Neutrophil (primary cell): ENCODE data around the gene INPP4B.

ENCODE experiments used
- H3K27ac ChIP-seq: fragments of 200-600 bp; sonication (generic); 2 replicates; pipeline ENCODE4 v1.5.1; 2016; ENCODE audit warnings: mild to moderate bottlenecking, moderate library complexity
- H3K27me3 ChIP-seq: fragments of 200-600 bp; sonication (generic); 2 replicates; pipeline ENCODE4 v1.6.0; 2016; ENCODE audit warnings: mild to moderate bottlenecking
- H3K36me3 ChIP-seq: fragments of 200-600 bp; sonication (generic); 2 replicates; pipeline ENCODE4 v1.5.1; 2017
- H3K4me1 ChIP-seq, 2 experiments: fragments of 200-600 bp in 1 of 2; sonication (generic) in 1 of 2; 1 replicate in 1 of 2; 2 replicates in 1 of 2; pipeline versions ENCODE4 v1.5.1 to v1.6.1; 2013 to 2016; ENCODE audit warnings: low read depth in 1 of 2, low read length in 1 of 2, mild to moderate bottlenecking in 1 of 2, moderate library complexity in 1 of 2; ENCODE audit not compliant: control insufficient read depth in 1 of 2, insufficient read depth in 1 of 2
- H3K4me3 ChIP-seq, 2 experiments: fragments of 200-600 bp in 1 of 2; sonication (generic) in 1 of 2; 1 replicate in 1 of 2; 2 replicates in 1 of 2; pipeline ENCODE4 v1.5.1; 2013 to 2016; ENCODE audit warnings: low read depth in 1 of 2, low read length in 1 of 2, mild to moderate bottlenecking in 1 of 2, moderate library complexity in 1 of 2
- H3K9me3 ChIP-seq: fragments of 200-600 bp; sonication (generic); 2 replicates; pipeline ENCODE4 v1.5.1; 2016
- TF ChIP-seq, protein P1 (sequence below): fragments of 200-600 bp; sonication (generic); IDR thresholded peaks from 2 replicates; pipeline ENCODE4 v1.5.1; 2016; ENCODE audit warnings: antibody characterized with exemption

The INPP4B gene

DNA sequence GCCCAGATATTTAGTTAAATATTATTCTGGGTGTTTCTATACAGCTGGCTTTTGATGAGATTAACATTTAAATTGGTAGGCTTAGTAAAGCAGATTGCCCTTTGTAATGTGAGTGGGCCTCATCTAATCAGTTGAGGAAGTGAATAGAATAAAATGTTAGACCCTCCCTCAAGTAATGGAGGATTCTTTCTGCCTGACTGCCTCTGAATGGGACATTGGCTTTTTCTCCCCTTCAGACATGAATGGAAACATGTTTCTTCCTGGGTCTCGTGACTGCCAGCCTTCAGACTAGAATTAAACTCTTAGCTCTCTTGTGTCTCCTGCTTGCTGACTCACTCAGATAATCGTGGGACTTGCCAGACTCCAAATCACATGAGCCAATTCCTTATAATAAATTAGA is 266.7 kb downstream of the INPP4B start:
- Histone ChIP-seq H3K36me3 (no peaks in the 10 kb centered on the region), H3K4me3 (no peak overlapping the region), H3K27me3 (no peaks in the 10 kb centered on the region), H3K27ac (no peak overlapping the region), H3K4me1 (no peaks in the 10 kb centered on the region), H3K9me3 (no peaks in the 10 kb centered on the region)
- TF ChIP-seq, protein P1, sequence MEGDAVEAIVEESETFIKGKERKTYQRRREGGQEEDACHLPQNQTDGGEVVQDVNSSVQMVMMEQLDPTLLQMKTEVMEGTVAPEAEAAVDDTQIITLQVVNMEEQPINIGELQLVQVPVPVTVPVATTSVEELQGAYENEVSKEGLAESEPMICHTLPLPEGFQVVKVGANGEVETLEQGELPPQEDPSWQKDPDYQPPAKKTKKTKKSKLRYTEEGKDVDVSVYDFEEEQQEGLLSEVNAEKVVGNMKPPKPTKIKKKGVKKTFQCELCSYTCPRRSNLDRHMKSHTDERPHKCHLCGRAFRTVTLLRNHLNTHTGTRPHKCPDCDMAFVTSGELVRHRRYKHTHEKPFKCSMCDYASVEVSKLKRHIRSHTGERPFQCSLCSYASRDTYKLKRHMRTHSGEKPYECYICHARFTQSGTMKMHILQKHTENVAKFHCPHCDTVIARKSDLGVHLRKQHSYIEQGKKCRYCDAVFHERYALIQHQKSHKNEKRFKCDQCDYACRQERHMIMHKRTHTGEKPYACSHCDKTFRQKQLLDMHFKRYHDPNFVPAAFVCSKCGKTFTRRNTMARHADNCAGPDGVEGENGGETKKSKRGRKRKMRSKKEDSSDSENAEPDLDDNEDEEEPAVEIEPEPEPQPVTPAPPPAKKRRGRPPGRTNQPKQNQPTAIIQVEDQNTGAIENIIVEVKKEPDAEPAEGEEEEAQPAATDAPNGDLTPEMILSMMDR = no peak

DNA sequence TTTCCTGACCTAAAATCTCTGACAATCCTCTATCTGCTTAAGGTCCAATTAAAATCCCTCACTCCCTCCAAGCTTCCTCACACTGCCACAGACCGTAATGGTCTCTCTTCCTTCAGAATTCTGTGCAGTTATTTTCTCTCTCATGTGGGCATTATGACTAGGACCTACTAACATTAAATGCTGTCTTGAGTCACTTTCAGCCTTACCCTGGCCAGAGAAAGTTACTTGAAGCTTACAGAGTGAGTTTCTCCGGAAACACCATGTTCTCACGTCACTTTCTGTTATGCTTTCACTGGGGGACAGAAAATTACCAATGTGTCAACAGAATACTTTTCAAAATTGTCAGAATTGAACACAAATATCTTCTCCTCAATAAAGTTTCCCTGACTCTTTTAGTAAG is 271.8 kb downstream of the INPP4B start:
- H3K4me1 ChIP-seq = no peaks in the 10 kb centered on the region
- no peaks in the 10 kb centered on the region for H3K36me3 ChIP-seq
- no peak overlapping the region for H3K4me3 ChIP-seq
- no peaks in the 10 kb centered on the region for H3K27me3 ChIP-seq
- H3K9me3 ChIP-seq = no peaks in the 10 kb centered on the region
- no peak overlapping the region for H3K27ac ChIP-seq
- TF ChIP-seq, protein P1 = no peak

DNA sequence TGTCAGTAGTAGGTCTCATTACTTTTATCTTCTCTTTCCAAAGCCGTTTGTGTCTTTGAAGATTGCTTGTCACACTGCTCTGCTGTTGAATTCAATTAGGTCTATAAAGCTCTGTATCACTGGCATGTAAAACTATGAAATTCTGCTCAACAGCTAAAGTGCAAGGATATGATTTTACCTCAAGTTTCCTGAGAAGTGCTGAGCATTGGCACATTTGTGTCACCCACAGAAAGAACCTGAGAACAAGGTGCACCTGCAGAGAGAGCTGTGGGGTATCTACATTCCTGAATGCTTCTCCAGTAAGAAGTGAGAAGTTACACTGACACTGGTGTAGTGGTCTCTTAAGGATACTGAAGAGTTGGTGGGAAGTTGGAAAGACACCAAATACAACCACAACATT is 274.0 kb downstream of the INPP4B start:
- TF ChIP-seq, protein P1 = no peak
- no peaks in the 10 kb centered on the region for H3K27me3 ChIP-seq
- H3K36me3 ChIP-seq = no peaks in the 10 kb centered on the region
- H3K4me3 ChIP-seq = no peak overlapping the region
- H3K9me3 ChIP-seq = no peaks in the 10 kb centered on the region
- H3K4me1 ChIP-seq = no peaks in the 10 kb centered on the region
- H3K27ac ChIP-seq = no peak overlapping the region

DNA sequence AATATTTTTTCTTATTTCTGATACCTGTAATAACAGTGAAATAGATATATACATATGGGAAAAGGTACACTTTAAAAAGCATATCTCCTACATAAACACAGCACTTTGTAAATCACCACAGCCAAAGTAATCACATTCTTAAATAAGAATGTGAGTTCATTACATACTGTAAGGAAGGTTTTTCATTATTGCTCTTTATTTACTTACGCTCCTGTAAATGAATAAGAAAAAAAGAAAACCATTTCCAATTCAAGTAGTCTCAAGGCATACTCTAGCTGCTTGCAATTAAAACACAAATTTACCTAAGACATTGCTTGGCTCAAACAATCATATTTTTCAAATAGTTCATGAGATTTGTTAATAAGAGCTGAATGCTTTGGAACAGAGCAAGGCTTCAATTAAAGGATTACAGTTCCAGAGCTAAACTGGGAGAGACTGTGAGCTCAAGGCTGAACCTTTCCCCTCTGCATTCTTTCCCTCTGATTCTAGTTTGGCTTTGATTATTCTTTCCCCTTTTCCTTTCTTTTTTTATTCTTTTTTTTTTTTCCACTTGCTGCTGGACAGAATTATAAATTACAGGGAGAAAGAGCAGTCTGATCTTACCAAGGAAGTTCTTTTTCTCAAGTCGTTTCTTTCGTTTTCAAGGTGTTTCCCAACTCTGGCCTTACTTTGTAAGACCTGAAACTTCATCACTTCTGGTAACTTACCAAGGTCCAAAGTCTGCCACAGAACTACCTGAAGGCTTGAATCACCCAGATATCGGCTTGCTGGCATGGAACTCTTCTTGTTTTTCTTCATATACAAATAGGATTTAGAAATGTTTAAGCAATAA is 278.3 kb downstream of the INPP4B start:
- H3K4me1 ChIP-seq = no peaks in the 10 kb centered on the region
- no peaks in the 10 kb centered on the region for H3K9me3 ChIP-seq
- H3K36me3 ChIP-seq = no peaks in the 10 kb centered on the region
- H3K27ac ChIP-seq = no peak overlapping the region
- TF ChIP-seq, protein P1 = no peak
- no peaks in the 10 kb centered on the region for H3K27me3 ChIP-seq
- no peak overlapping the region for H3K4me3 ChIP-seq

DNA sequence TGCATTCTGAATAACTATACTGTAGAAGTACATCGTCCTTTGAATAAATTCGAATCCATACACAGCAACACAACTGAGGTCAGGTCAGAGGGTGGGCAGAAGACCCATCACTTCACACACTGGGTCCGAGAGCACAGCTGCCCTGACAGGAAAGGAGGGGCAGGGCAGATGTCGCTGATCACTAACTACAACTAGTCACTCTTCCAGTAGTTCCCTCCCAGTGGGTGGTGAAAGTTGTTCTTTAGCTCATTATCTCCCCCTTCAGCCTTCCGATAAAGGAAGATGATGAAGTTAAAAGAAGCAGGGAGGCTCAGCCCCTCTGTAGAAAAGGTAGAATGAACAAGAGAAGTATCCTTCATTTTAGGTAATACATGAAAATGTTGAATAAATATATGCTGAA is 278.9 kb downstream of the INPP4B start:
- TF ChIP-seq, protein P1 = no peak
- Histone ChIP-seq H3K27me3 (no peaks in the 10 kb centered on the region), H3K4me1 (no peaks in the 10 kb centered on the region), H3K36me3 (no peaks in the 10 kb centered on the region), H3K27ac (no peak overlapping the region), H3K4me3 (no peak overlapping the region), H3K9me3 (no peaks in the 10 kb centered on the region)
